OCI-M2 (cell line): Measurements from ENCODE around the gene SYNJ1.
"Not testable (repeated sequence)": the region's sequence is repeated elsewhere in the genome, so short reads cannot be mapped to it uniquely, and the experiment has no call there.

Experiments used
- DNase-seq: peaks from one replicate; lab custom pipeline; 2025; ENCODE audit not compliant: unreplicated experiment; lab: John Stamatoyannopoulos, UW

The SYNJ1 gene

GRCh38 chr21:32613436-32614043, 114.3 kb downstream of the SYNJ1 start:
- no peak for DNase-seq

- no peak for DNase-seq
These were observed 114.8 kb downstream of the SYNJ1 start for GRCh38 chr21:32612999-32613337.

GRCh38 chr21:32612075-32612998, 115.5 kb downstream of the SYNJ1 start, which contains the start of gene CFAP298:
Gene CFAP298, minus strand, starts transcription at chr21:32612377. Its CDS starts 134 bp downstream, at chr21:32612243.
- peak; percentile 79 for DNase-seq

GRCh38 chr21:32611471-32611997, 116.3 kb downstream of the SYNJ1 start:
- DNase-seq, result no peak

- DNase-seq, result not testable (repeated sequence)
These were observed 116.9 kb downstream of the SYNJ1 start for GRCh38 chr21:32610940-32611339.

GRCh38 chr21:32608851-32609250, 119.0 kb downstream of the SYNJ1 start:
- DNase-seq, result no peak

- DNase-seq, result no peak
These were observed 122.3 kb downstream of the SYNJ1 start for GRCh38 chr21:32605469-32605868.

- DNase-seq, result no peak
These were observed 123.3 kb downstream of the SYNJ1 start for GRCh38 chr21:32604464-32604863.

GRCh38 chr21:32603131-32603530, 124.7 kb downstream of the SYNJ1 start:
- no peak for DNase-seq

GRCh38 chr21:32602099-32602498, 125.7 kb downstream of the SYNJ1 start:
- no peak for DNase-seq

- DNase-seq, result no peak
These were observed 128.3 kb downstream of the SYNJ1 start for GRCh38 chr21:32599526-32599925.

- DNase-seq, result no peak
These were observed 128.7 kb downstream of the SYNJ1 start for GRCh38 chr21:32599091-32599490.

- DNase-seq, result no peak
These were observed 130.6 kb downstream of the SYNJ1 start for GRCh38 chr21:32597205-32597604.

GRCh38 chr21:32595431-32595830, 132.4 kb downstream of the SYNJ1 start:
- no peak for DNase-seq

GRCh38 chr21:32593690-32594089, 134.1 kb downstream of the SYNJ1 start:
- no peak for DNase-seq

- no peak for DNase-seq
These were observed 134.8 kb downstream of the SYNJ1 start for GRCh38 chr21:32592929-32593502.

- no peak for DNase-seq
These were observed 137.7 kb downstream of the SYNJ1 start for GRCh38 chr21:32590130-32590529.

- no peak for DNase-seq
These were observed 140.2 kb downstream of the SYNJ1 start for GRCh38 chr21:32587651-32588050.

GRCh38 chr21:32587120-32587519, 140.7 kb downstream of the SYNJ1 start:
- no peak for DNase-seq

GRCh38 chr21:32585970-32586369, 141.8 kb downstream of the SYNJ1 start:
- no peak for DNase-seq

GRCh38 chr21:32585042-32585710, 142.6 kb downstream of the SYNJ1 start, which contains the start of gene TCP10L:
Gene TCP10L, minus strand, starts transcription at chr21:32585523. Its CDS starts 1,219 bp downstream, at chr21:32584304.
- no peak for DNase-seq
